Smooth muscle cell (in vitro differentiated cells): ENCODE measurements around the gene TRAPPC6A. TPM values are rescaled to one million over a fixed set of nuclear protein-coding genes. Genes with fewer than 3 reads are reported as not detected.

Experiments
- DNase-seq: peaks from one replicate; lab custom pipeline; 2025; ENCODE audit not compliant: unreplicated experiment; lab: John Stamatoyannopoulos, UW
- H2AFZ ChIP-seq: fragments of 200-600 bp; sonication (generic); 2 replicates; pipeline ENCODE4 v1.6.0; 2016; ENCODE audit warnings: antibody characterized with exemption, low read depth, mild to moderate bottlenecking
- H3F3A ChIP-seq: fragments of 200-600 bp; sonication (generic); 2 replicates; pipeline ENCODE4 v1.6.0; 2017; ENCODE audit warnings: antibody characterized with exemption, low read depth
- H3K27ac ChIP-seq: fragments of 200-600 bp; sonication (generic); 2 replicates; pipeline ENCODE4 v1.5.1; 2016; ENCODE audit warnings: low read depth, mild to moderate bottlenecking
- H3K27me3 ChIP-seq: fragments of 200-600 bp; sonication (generic); 2 replicates; pipeline ENCODE4 v1.6.1; 2016; ENCODE audit warnings: low read depth, mild to moderate bottlenecking
- H3K36me3 ChIP-seq: fragments of 200-600 bp; sonication (generic); 2 replicates; pipeline ENCODE4 v1.5.1; 2016; ENCODE audit warnings: low read depth
- H3K4me1 ChIP-seq: fragments of 200-600 bp; sonication (generic); 2 replicates; pipeline ENCODE4 v1.5.1; 2016; ENCODE audit warnings: low read depth
- H3K4me2 ChIP-seq: fragments of 200-600 bp; sonication (generic); 2 replicates; pipeline ENCODE4 v1.6.0; 2016; ENCODE audit warnings: mild to moderate bottlenecking
- H3K4me3 ChIP-seq: fragments of 200-600 bp; sonication (generic); 2 replicates; pipeline ENCODE4 v1.5.1; 2016; ENCODE audit warnings: mild to moderate bottlenecking
- H3K79me2 ChIP-seq: fragments of 200-600 bp; sonication (generic); 2 replicates; pipeline ENCODE4 v1.6.0; 2016; ENCODE audit warnings: low read depth, mild to moderate bottlenecking
- H3K9ac ChIP-seq: fragments of 200-600 bp; sonication (generic); 2 replicates; pipeline ENCODE4 v1.6.0; 2016; ENCODE audit warnings: low read depth
- H3K9me3 ChIP-seq: fragments of 200-600 bp; sonication (generic); replicated peaks from 2 replicates; pipeline ENCODE4 v1.5.1; 2016; ENCODE audit warnings: low read depth
- H4K20me1 ChIP-seq: fragments of 200-600 bp; sonication (generic); 2 replicates; pipeline ENCODE4 v1.6.0; 2016; ENCODE audit warnings: low read depth
- CTCF ChIP-seq: fragments of 200-600 bp; sonication (generic); IDR thresholded peaks from 2 replicates; pipeline ENCODE4 v1.5.1; 2017; ENCODE audit warnings: borderline replicate concordance, mild to moderate bottlenecking, antibody characterized with exemption; ENCODE audit not compliant: insufficient read depth, poor library complexity, severe bottlenecking
- WGBS: methylation state at CpG from one replicate; pipeline ENCODE4 v1.1.7; 2016; ENCODE audit warnings: low lambda C conversion rate; 5-methylcytosine and 5-hydroxymethylcytosine counted together
- polyA plus RNA-seq: library from polyadenylated mRNA; unstranded; fragments of >200 nt; fragmentation: Nextera tagmentation; extraction: Ambion mirVana; gene quantifications from 2 replicates; pipeline ENCODE4 v1.2.1, GENCODE V29; 2016
- total RNA-seq: library from RNA; depleted of rRNA; stranded (reverse); fragments of >200 nt; gene quantifications from 2 replicates; pipeline ENCODE4 v1.2.3, GENCODE V29; 2014

TRAPPC6A gene
- total RNA-seq = 6.0 and 10.2 TPM in 2 replicates
- polyA plus RNA-seq = 31.0 and 32.2 TPM in 2 replicates

GRCh38 chr19:45177817-45178261 lies at the start of gene TRAPPC6A:
TRAPPC6A (minus strand) TSS chr19:45178237; CDS start chr19:45178218, 19 bp downstream.
- Histone ChIP-seq H3K79me2 (peaks cover 19% of the 10 kb centered on the region), H3K27me3 (no peaks in the 10 kb centered on the region), H3K4me3 (peak within 1 kb of the TSS; percentile 83), H3K4me2 (peak within 1 kb of the TSS; percentile 93), H3K9me3 (no peaks in the 10 kb centered on the region), H3F3A (peaks cover 6% of the 10 kb centered on the region), H2AFZ (peak within 1 kb of the TSS; percentile 51), H3K9ac (peak within 1 kb of the TSS; percentile 99), H3K36me3 (no peaks in the 10 kb centered on the region), H3K27ac (peak within 1 kb of the TSS; percentile 100), H4K20me1 (peaks cover 18% of the 10 kb centered on the region), H3K4me1 (peaks cover 7% of the 10 kb centered on the region)
- 4% methylated on average over 35 of the region's 36 CpGs for WGBS
- DNase-seq = no peak
- TF ChIP-seq CTCF = no peak

- WGBS = 88% methylated on average over 11 of the region's 11 CpGs
- Histone ChIP-seq H4K20me1 (no peaks in the 10 kb centered on the region), H2AFZ (no peak overlapping the region)
Observed at GRCh38 chr19:45224645-45225044, 46.6 kb upstream of the TRAPPC6A start.

GRCh38 chr19:45223879-45224278 lies 45.8 kb upstream of the TRAPPC6A start:
- no peaks in the 10 kb centered on the region for H3F3A ChIP-seq
- H2AFZ ChIP-seq = no peak overlapping the region
- no peaks in the 10 kb centered on the region for H3K79me2 ChIP-seq
- H3K27ac ChIP-seq = no peak overlapping the region
- H3K9me3 ChIP-seq = no peaks in the 10 kb centered on the region
- no peak overlapping the region for H3K9ac ChIP-seq
- no peaks in the 10 kb centered on the region for H3K36me3 ChIP-seq
- no peaks in the 10 kb centered on the region for H4K20me1 ChIP-seq
- H3K27me3 ChIP-seq = peaks cover under 1% of the 10 kb centered on the region
- no peak overlapping the region for H3K4me3 ChIP-seq
- DNase-seq = no peak
- H3K4me1 ChIP-seq = no peaks in the 10 kb centered on the region
- TF ChIP-seq CTCF = no peak
- H3K4me2 ChIP-seq = no peak overlapping the region
- 99% methylated on average over 4 of the region's 5 CpGs for WGBS

More at GRCh38 chr19:45224645-45225044, 46.6 kb upstream of the TRAPPC6A start:
- H3K9me3 ChIP-seq = no peaks in the 10 kb centered on the region
- H3K79me2 ChIP-seq = no peaks in the 10 kb centered on the region
- no peak overlapping the region for H3K9ac ChIP-seq
- no peak overlapping the region for H3K4me3 ChIP-seq
- no peaks in the 10 kb centered on the region for H3K36me3 ChIP-seq
- no peak overlapping the region for H3K4me2 ChIP-seq
- no peak overlapping the region for H3K27ac ChIP-seq
- no peaks in the 10 kb centered on the region for H3F3A ChIP-seq
- no peak for TF ChIP-seq CTCF
- DNase-seq = no peak
- H3K27me3 ChIP-seq = no peaks in the 10 kb centered on the region
- H3K4me1 ChIP-seq = no peaks in the 10 kb centered on the region

- no peak overlapping the region for H3K9ac ChIP-seq
- 94% methylated on average over 6 of the region's 6 CpGs for WGBS
- no peaks in the 10 kb centered on the region for H3F3A ChIP-seq
- no peaks in the 10 kb centered on the region for H3K9me3 ChIP-seq
- no peak overlapping the region for H2AFZ ChIP-seq
- no peaks in the 10 kb centered on the region for H3K4me1 ChIP-seq
- no peak for DNase-seq
- no peak overlapping the region for H3K4me2 ChIP-seq
- H3K4me3 ChIP-seq = no peak overlapping the region
- H3K27ac ChIP-seq = no peak overlapping the region
- no peaks in the 10 kb centered on the region for H3K36me3 ChIP-seq
- no peak for TF ChIP-seq CTCF
- H3K27me3 ChIP-seq = peaks cover 10% of the 10 kb centered on the region
- H3K79me2 ChIP-seq = no peaks in the 10 kb centered on the region
- H4K20me1 ChIP-seq = no peaks in the 10 kb centered on the region
Observed at GRCh38 chr19:45222724-45223123, 44.7 kb upstream of the TRAPPC6A start.
